Right forelimb (tissue), 1 donor: ENCODE results near the gene CD276.
"Not testable (repeated sequence)": the region's sequence is repeated elsewhere in the genome, so short reads cannot be mapped to it uniquely, and the experiment has no call there.

Experiments
- DNase-seq: peaks from one replicate; pipeline ENCODE4 v3.0.0-alpha.2; 2018

The CD276 gene

GRCh38 chr15:73685981-73686380 is 1.8 kb downstream of the CD276 start:
- DNase-seq = no peak

- no peak for DNase-seq
These were observed 2.6 kb downstream of the CD276 start for GRCh38 chr15:73686781-73687256.

GRCh38 chr15:73687351-73687750 is 3.2 kb downstream of the CD276 start:
- DNase-seq = no peak

GRCh38 chr15:73688455-73688854 is 4.3 kb downstream of the CD276 start:
- no peak for DNase-seq

GRCh38 chr15:73691396-73691795 is 7.2 kb downstream of the CD276 start:
- no peak for DNase-seq

GRCh38 chr15:73694419-73694818 is 10.2 kb downstream of the CD276 start:
- DNase-seq = no peak

- no peak for DNase-seq
These were observed 11.8 kb downstream of the CD276 start for GRCh38 chr15:73695773-73696640.

GRCh38 chr15:73696641-73697001 is 12.4 kb downstream of the CD276 start:
- DNase-seq = no peak

- peak; percentile 95 for DNase-seq
These were observed 12.9 kb downstream of the CD276 start for GRCh38 chr15:73697033-73697467.

GRCh38 chr15:73699249-73700040 is 15.3 kb downstream of the CD276 start:
- no peak for DNase-seq

GRCh38 chr15:73700041-73700842 is 16.1 kb downstream of the CD276 start:
- peak; percentile 81 for DNase-seq

GRCh38 chr15:73702311-73703239 is 18.4 kb downstream of the CD276 start:
- DNase-seq = not testable (repeated sequence)

GRCh38 chr15:73703601-73704000 is 19.4 kb downstream of the CD276 start:
- DNase-seq = not testable (repeated sequence)

- DNase-seq = not testable (repeated sequence)
These were observed 20.1 kb downstream of the CD276 start for GRCh38 chr15:73704142-73704868.

GRCh38 chr15:73704869-73705645 is 20.9 kb downstream of the CD276 start:
- DNase-seq = peak; percentile 76

GRCh38 chr15:73708691-73709090 is 24.5 kb downstream of the CD276 start:
- DNase-seq = no peak

- no peak for DNase-seq
These were observed 25.1 kb downstream of the CD276 start for GRCh38 chr15:73709241-73709640.

- no peak for DNase-seq
These were observed 25.5 kb downstream of the CD276 start for GRCh38 chr15:73709686-73710085.

GRCh38 chr15:73710321-73710720 is 26.1 kb downstream of the CD276 start:
- DNase-seq = no peak

- DNase-seq = no peak
These were observed 27.3 kb downstream of the CD276 start for GRCh38 chr15:73711526-73711925.
